Rectal smooth muscle tissue (tissue), 1 donor: ENCODE measurements around the gene GRIP1.

Experiments
- H3K27ac ChIP-seq: one replicate; pipeline ENCODE4 v1.7.0; 2013; ENCODE audit warnings: low read depth, low read length, inconsistent platforms
- H3K27me3 ChIP-seq: one replicate; pipeline ENCODE4 v1.7.0; 2013; ENCODE audit warnings: low read length; ENCODE audit not compliant: control insufficient read depth, insufficient read depth
- H3K36me3 ChIP-seq: one replicate; pipeline ENCODE4 v1.7.0; 2013; ENCODE audit warnings: low read length; ENCODE audit not compliant: control insufficient read depth, insufficient read depth
- H3K4me1 ChIP-seq: one replicate; pipeline ENCODE4 v1.7.0; 2013; ENCODE audit warnings: low read length; ENCODE audit not compliant: control insufficient read depth, insufficient read depth
- H3K4me3 ChIP-seq: one replicate; pipeline ENCODE4 v1.7.0; 2013; ENCODE audit warnings: low read length
- H3K9ac ChIP-seq: one replicate; pipeline ENCODE4 v1.7.0; 2013; ENCODE audit warnings: low read length

GRIP1 gene

GRCh38 chr12:66301944-66302826, 376.7 kb downstream of the GRIP1 start, which contains the start of gene HELB:
Gene HELB, plus strand, starts transcription at chr12:66302493. Its CDS starts 111 bp downstream, at chr12:66302604.
- Histone ChIP-seq H3K36me3 (no peaks in the 10 kb centered on the region), H3K27ac (peak within 1 kb of the TSS; percentile 71), H3K9ac (peak within 1 kb of the TSS; percentile 54)

GRCh38 chr12:66297923-66298322, 381.0 kb downstream of the GRIP1 start:
- no peak overlapping the region for H3K9ac ChIP-seq
- no peaks in the 10 kb centered on the region for H3K4me1 ChIP-seq
- no peaks in the 10 kb centered on the region for H3K27me3 ChIP-seq
- H3K27ac ChIP-seq: no peak overlapping the region
- no peaks in the 10 kb centered on the region for H3K36me3 ChIP-seq
- H3K4me3 ChIP-seq: no peak overlapping the region

More at GRCh38 chr12:66301944-66302826, 376.7 kb downstream of the GRIP1 start, which contains the start of gene HELB:
- H3K27me3 ChIP-seq: no peaks in the 10 kb centered on the region
- peak within 1 kb of the TSS; percentile 99 for H3K4me3 ChIP-seq
- no peaks in the 10 kb centered on the region for H3K4me1 ChIP-seq
